HepG2 (cell line): Measurements from ENCODE around the gene HRH3. TPM values are rescaled to one million over a fixed set of nuclear protein-coding genes. Genes with fewer than 3 reads are reported as not detected.

Experiments
- EZH2 ChIP-seq: conservative IDR thresholded peaks from 2 replicates; pipeline ENCODE4 v1.6.1; 2012; ENCODE audit warnings: mild to moderate bottlenecking, low read depth, low read length, moderate library complexity
- GMEB1 ChIP-seq: sonication (generic); formaldehyde crosslinking; IDR thresholded peaks from 2 replicates; pipeline ENCODE4 v1.5.1; 2020; ENCODE audit warnings: missing genetic modification reagents, mild to moderate bottlenecking, borderline replicate concordance
- GTF3A ChIP-seq: sonication (generic); formaldehyde crosslinking; conservative IDR thresholded peaks from 2 replicates; pipeline ENCODE4 v1.4.0; 2020; ENCODE audit warnings: mild to moderate bottlenecking, missing genetic modification reagents
- NR1H2 ChIP-seq: sonication (generic); formaldehyde crosslinking; IDR thresholded peaks from 2 replicates; pipeline ENCODE4 v1.8.1; 2022; ENCODE audit warnings: low read depth, missing genetic modification reagents, borderline replicate concordance
- PBX2 ChIP-seq: IDR thresholded peaks from 2 replicates; pipeline ENCODE4 v1.6.1; 2016; ENCODE audit warnings: control low read depth
- SOX6 ChIP-seq, 2 experiments: fragments of 450-650 bp in 1 of 2; sonication (generic) in 1 of 2; formaldehyde crosslinking in 1 of 2; IDR thresholded peaks; 2 replicates each; pipeline versions ENCODE4 v1.4.0 to v1.6.1; 2017 to 2020; ENCODE audit warnings: antibody characterized with exemption in 1 of 2, mild to moderate bottlenecking in 1 of 2, missing genetic modification reagents in 1 of 2
- ZNF260 ChIP-seq: sonication (generic); formaldehyde crosslinking; IDR thresholded peaks from 2 replicates; pipeline ENCODE4 v1.4.0; 2020; ENCODE audit warnings: missing genetic modification reagents, low read depth, mild to moderate bottlenecking, borderline replicate concordance
- ZNF263 ChIP-seq: sonication (generic); formaldehyde crosslinking; IDR thresholded peaks from 2 replicates; pipeline ENCODE4 v1.4.0; 2020; ENCODE audit warnings: missing genetic modification reagents
- ZNF556 ChIP-seq: sonication (generic); formaldehyde crosslinking; IDR thresholded peaks from 2 replicates; pipeline ENCODE4 v1.4.0; 2020; ENCODE audit warnings: mild to moderate bottlenecking, missing genetic modification reagents, borderline replicate concordance
- ZNF574 ChIP-seq: sonication (generic); formaldehyde crosslinking; IDR thresholded peaks from 2 replicates; pipeline ENCODE4 v1.4.0; 2020; ENCODE audit warnings: missing genetic modification reagents
- ZNF747 ChIP-seq: sonication (generic); formaldehyde crosslinking; IDR thresholded peaks from 2 replicates; pipeline ENCODE4 v1.8.1; 2023; ENCODE audit warnings: missing genetic modification reagents, mild to moderate bottlenecking, borderline replicate concordance
- polyA plus RNA-seq, 8 experiments: library from polyadenylated mRNA; depleted of rRNA in 3 of 8; stranded (reverse) in 7 of 8; unstranded in 1 of 8; fragments of >200 nt; fragmentation: Illumina TruSeq in 4 of 8; extraction: Trizol in 4 of 8; gene quantifications; 2 replicates each; pipeline versions ENCODE4 v1.2.1 to v1.2.3, GENCODE V29; 2011 to 2016; ENCODE audit warnings: low read depth in 4 of 8, missing spikeins in 1 of 8, mixed read lengths in 1 of 8; ENCODE audit not compliant: insufficient read depth in 1 of 8
- total RNA-seq, 5 experiments: library from RNA; depleted of rRNA; stranded (reverse); fragments of >200 nt; fragmentation: Illumina TruSeq; extraction: Trizol; gene quantifications; 2 replicates each; pipeline ENCODE4 v1.2.3, GENCODE V29; 2016; ENCODE audit warnings: low read depth in 1 of 5
- TF ChIP-seq, protein P1 (sequence below): sonication (generic); formaldehyde crosslinking; IDR thresholded peaks from 2 replicates; pipeline ENCODE4 v1.5.0; 2020; ENCODE audit warnings: missing genetic modification reagents
- TF ChIP-seq, protein P2 (sequence below): sonication (generic); formaldehyde crosslinking; IDR thresholded peaks from 2 replicates; pipeline ENCODE4 v1.4.0; 2020; ENCODE audit warnings: missing genetic modification reagents
- TF ChIP-seq, protein P3 (sequence below): sonication (generic); formaldehyde crosslinking; IDR thresholded peaks from 2 replicates; pipeline ENCODE4 v1.4.0; 2020; ENCODE audit warnings: missing genetic modification reagents, borderline replicate concordance

HRH3 gene
- total and polyA plus RNA-seq, 2 of the 13 experiments (the other 11 are each of a cell fraction or from before 2014, with no cell fraction given), result 0.18 TPM; not detected in 1

DNA sequence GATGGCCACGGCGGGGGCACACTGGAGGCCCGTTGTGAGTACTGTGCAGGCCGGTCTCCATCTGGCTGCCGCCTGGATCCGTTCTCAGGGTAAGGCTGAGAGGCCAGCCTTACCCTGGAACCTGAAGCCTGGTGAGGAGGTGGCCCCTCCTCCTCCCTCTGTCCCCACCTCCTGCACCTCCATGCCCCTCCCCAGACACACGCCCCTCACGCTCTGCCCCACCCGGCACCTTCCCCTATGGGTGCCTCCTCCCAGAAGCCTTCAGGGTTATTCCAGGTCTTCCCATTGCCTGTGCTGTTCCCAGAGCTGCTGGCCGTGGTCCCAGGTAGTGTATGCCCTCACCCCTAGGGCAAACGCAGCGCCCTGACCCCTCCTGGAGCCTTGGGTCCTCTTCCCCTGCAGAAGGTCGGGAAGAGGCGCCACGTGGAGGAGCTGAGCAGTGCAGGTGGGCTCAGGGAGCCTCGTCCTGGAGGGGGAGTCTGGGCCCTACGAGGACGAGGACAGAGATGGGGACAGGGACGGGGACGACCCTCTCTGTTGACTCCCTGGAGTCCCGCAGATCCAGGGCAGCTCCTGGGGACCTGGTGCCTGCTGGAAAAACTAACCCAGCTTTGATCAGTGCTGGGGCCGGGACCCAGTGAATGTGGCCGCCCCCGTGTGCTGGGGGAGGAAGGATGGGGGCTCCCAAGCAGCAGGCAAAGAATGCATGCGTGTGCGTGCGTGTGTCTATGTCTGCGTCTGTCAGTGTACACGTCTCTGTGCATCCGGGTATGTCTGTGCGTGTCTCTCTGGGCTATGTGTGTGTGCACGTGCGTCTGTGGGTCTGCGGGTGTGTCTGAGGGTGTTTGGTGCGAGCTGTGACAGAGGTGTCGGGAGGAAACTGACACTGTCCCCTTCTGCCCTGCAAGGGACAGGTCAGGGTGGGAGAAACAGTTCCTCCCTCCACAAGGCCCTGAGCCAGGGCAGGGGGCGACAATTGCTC is 8.2 kb upstream of the HRH3 start (continued):
- TF ChIP-seq, protein P1, sequence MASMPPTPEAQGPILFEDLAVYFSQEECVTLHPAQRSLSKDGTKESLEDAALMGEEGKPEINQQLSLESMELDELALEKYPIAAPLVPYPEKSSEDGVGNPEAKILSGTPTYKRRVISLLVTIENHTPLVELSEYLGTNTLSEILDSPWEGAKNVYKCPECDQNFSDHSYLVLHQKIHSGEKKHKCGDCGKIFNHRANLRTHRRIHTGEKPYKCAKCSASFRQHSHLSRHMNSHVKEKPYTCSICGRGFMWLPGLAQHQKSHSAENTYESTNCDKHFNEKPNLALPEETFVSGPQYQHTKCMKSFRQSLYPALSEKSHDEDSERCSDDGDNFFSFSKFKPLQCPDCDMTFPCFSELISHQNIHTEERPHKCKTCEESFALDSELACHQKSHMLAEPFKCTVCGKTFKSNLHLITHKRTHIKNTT (CRISPR knock-in tag), result no peak
- TF ChIP-seq ZNF260 (CRISPR knock-in tag), result no peak
- no peak for TF ChIP-seq PBX2
- no peak for TF ChIP-seq SOX6 (IDR thresholded peaks at IDR 0.05)
- 0 out of 2 replicates have a peak, but pooled peaks have one; percentile 20 for TF ChIP-seq SOX6 (CRISPR knock-in tag; IDR thresholded peaks at IDR 0.05)
- TF ChIP-seq NR1H2 (CRISPR knock-in tag), result 0 out of 2 replicates have a peak, but pooled peaks have one; percentile 44
- 0 out of 2 replicates have a peak, but pooled peaks have one; percentile 24 for TF ChIP-seq ZNF556
- 0 out of 2 replicates have a peak, but pooled peaks have one; percentile 32 for TF ChIP-seq ZNF747 (CRISPR knock-in tag)
- no peak for TF ChIP-seq ZNF574 (CRISPR knock-in tag)
- TF ChIP-seq ZNF263 (CRISPR knock-in tag), result peak; percentile 17; the same call in 1 of the 2 replicates
- TF ChIP-seq, protein P2, sequence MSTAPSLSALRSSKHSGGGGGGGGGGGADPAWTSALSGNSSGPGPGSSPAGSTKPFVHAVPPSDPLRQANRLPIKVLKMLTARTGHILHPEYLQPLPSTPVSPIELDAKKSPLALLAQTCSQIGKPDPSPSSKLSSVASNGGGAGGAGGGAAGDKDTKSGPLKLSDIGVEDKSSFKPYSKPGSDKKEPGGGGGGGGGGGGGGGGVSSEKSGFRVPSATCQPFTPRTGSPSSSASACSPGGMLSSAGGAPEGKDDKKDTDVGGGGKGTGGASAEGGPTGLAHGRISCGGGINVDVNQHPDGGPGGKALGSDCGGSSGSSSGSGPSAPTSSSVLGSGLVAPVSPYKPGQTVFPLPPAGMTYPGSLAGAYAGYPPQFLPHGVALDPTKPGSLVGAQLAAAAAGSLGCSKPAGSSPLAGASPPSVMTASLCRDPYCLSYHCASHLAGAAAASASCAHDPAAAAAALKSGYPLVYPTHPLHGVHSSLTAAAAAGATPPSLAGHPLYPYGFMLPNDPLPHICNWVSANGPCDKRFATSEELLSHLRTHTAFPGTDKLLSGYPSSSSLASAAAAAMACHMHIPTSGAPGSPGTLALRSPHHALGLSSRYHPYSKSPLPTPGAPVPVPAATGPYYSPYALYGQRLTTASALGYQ, result no peak
- no peak for TF ChIP-seq GMEB1
- TF ChIP-seq, protein P3, sequence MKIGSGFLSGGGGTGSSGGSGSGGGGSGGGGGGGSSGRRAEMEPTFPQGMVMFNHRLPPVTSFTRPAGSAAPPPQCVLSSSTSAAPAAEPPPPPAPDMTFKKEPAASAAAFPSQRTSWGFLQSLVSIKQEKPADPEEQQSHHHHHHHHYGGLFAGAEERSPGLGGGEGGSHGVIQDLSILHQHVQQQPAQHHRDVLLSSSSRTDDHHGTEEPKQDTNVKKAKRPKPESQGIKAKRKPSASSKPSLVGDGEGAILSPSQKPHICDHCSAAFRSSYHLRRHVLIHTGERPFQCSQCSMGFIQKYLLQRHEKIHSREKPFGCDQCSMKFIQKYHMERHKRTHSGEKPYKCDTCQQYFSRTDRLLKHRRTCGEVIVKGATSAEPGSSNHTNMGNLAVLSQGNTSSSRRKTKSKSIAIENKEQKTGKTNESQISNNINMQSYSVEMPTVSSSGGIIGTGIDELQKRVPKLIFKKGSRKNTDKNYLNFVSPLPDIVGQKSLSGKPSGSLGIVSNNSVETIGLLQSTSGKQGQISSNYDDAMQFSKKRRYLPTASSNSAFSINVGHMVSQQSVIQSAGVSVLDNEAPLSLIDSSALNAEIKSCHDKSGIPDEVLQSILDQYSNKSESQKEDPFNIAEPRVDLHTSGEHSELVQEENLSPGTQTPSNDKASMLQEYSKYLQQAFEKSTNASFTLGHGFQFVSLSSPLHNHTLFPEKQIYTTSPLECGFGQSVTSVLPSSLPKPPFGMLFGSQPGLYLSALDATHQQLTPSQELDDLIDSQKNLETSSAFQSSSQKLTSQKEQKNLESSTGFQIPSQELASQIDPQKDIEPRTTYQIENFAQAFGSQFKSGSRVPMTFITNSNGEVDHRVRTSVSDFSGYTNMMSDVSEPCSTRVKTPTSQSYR, result no peak
- no peak for TF ChIP-seq GTF3A (CRISPR knock-in tag)
- no peak for TF ChIP-seq EZH2
